Kidney (tissue), 14 donors: ENCODE measurements around the gene NFE2. TPM values are rescaled to one million over a fixed set of nuclear protein-coding genes. Genes with fewer than 3 reads are reported as not detected.

Source experiments
- DNase-seq, 5 donors: peaks; one replicate each; pipeline ENCODE4 v3.0.0-alpha.2; 2013 to 2020
- FAIRE-seq: peaks from 2 replicates; lab custom pipeline; 2012; peaks lifted over from hg19 to GRCh38; lab: Jason Lieb, UNC
- H3K27ac ChIP-seq, 2 donors: one replicate each; pipeline ENCODE4 v1.7.0; 2013; ENCODE audit warnings: low read depth in 2 of 2, low read length in 2 of 2, inconsistent platforms in 1 of 2
- H3K27me3 ChIP-seq: one replicate; pipeline ENCODE4 v1.7.1; 2013; ENCODE audit warnings: low read length, inconsistent platforms; ENCODE audit not compliant: control insufficient read depth, insufficient read depth
- H3K36me3 ChIP-seq, 3 donors: one replicate each; pipeline versions ENCODE4 v1.7.0 to v1.7.1; 2013; ENCODE audit warnings: low read length in 3 of 3, control low read depth in 1 of 3, inconsistent platforms in 1 of 3; ENCODE audit not compliant: insufficient read depth in 3 of 3, control insufficient read depth in 2 of 3
- H3K4me1 ChIP-seq, 3 donors: one replicate each; pipeline versions ENCODE4 v1.7.0 to v1.7.1; 2013; ENCODE audit warnings: low read length in 3 of 3, inconsistent platforms in 1 of 3, low read depth in 1 of 3; ENCODE audit not compliant: control insufficient read depth in 2 of 3, insufficient read depth in 2 of 3
- H3K4me3 ChIP-seq, 3 donors: one replicate each; pipeline versions ENCODE4 v1.7.0 to v1.8.1; 2013; ENCODE audit warnings: low read length in 3 of 3, control low read depth in 1 of 3, inconsistent platforms in 1 of 3
- H3K9ac ChIP-seq, 3 donors: one replicate each; pipeline versions ENCODE4 v1.7.0 to v1.7.1; 2013; ENCODE audit warnings: low read length in 3 of 3, control low read depth in 1 of 3, inconsistent platforms in 1 of 3
- H3K9me3 ChIP-seq, 3 donors: one replicate each; pipeline versions ENCODE4 v1.7.0 to v1.7.1; 2013; ENCODE audit warnings: low read length in 3 of 3, control low read depth in 1 of 3, inconsistent platforms in 1 of 3; ENCODE audit not compliant: control insufficient read depth in 2 of 3, insufficient read depth in 1 of 3
- intact Hi-C: fragments of 100-400 bp; cut with DNase I; formaldehyde crosslinking; loops from one replicate; pipeline ENCODE4 v1.11.1; 2022
- polyA plus RNA-seq: library from polyadenylated mRNA; stranded (reverse); fragments of 350-450 nt; fragmentation: Illumina TruSeq; extraction: RNeasy Lipid Tissue Mini Kit (QIAGEN cat#74804); gene quantifications from one replicate; pipeline ENCODE4 v1.2.3, GENCODE V29; 2014; ENCODE audit warnings: low read depth, low replicate concordance; ENCODE audit not compliant: insufficient read depth
- total RNA-seq: library from RNA; stranded (reverse); fragmentation: NEBNext Ultra II Directional; extraction: Animal tissue kit (Norgen Biotek cat#: 25700); gene quantifications from one replicate; pipeline ENCODE4 v1.2.1, GENCODE V29; 2021
- TF ChIP-seq, protein P1 (sequence below): IDR thresholded peaks from 3 replicates; pipeline ENCODE4 v1.5.1; 2012; ENCODE audit warnings: mild to moderate bottlenecking, moderate library complexity, borderline replicate concordance; ENCODE audit not compliant: insufficient read depth; ENCODE audit errors: extremely low read depth
- donor health status: control.
- donor health status: control.
- donor health status: control.
- donor health status: control.
- donor health status: control.
- donor health status: DM: yes; HTN: yes; CAD: no.
- donor health status: Normal renal cell carcinoma (clear cell type).

Gene NFE2
- total and polyA plus RNA-seq, 2 donors from 2014 or later = 1.6 TPM; not detected in 1

- H3K27ac ChIP-seq = no peak overlapping the region
- H3K36me3 ChIP-seq = no peaks in the 10 kb centered on the region
- FAIRE-seq (no peak), DNase-seq (no peak)
- no peaks in the 10 kb centered on the region for H3K9me3 ChIP-seq
- TF ChIP-seq, protein P1, sequence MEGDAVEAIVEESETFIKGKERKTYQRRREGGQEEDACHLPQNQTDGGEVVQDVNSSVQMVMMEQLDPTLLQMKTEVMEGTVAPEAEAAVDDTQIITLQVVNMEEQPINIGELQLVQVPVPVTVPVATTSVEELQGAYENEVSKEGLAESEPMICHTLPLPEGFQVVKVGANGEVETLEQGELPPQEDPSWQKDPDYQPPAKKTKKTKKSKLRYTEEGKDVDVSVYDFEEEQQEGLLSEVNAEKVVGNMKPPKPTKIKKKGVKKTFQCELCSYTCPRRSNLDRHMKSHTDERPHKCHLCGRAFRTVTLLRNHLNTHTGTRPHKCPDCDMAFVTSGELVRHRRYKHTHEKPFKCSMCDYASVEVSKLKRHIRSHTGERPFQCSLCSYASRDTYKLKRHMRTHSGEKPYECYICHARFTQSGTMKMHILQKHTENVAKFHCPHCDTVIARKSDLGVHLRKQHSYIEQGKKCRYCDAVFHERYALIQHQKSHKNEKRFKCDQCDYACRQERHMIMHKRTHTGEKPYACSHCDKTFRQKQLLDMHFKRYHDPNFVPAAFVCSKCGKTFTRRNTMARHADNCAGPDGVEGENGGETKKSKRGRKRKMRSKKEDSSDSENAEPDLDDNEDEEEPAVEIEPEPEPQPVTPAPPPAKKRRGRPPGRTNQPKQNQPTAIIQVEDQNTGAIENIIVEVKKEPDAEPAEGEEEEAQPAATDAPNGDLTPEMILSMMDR = no peak
- intact Hi-C loops = no loop called here
- peaks cover 0 to 12% (median 5%) of the 10 kb centered on the region in 3 donors for H3K4me1 ChIP-seq
- H3K4me3 ChIP-seq = peak overlapping the region in 1 of 3 donors; percentile 47
- peak overlapping the region in 1 of 3 donors; percentile 46 for H3K9ac ChIP-seq
- no peaks in the 10 kb centered on the region for H3K27me3 ChIP-seq
Observed at GRCh38 chr12:54300225-54300731, 537 bp downstream of the NFE2 start.

GRCh38 chr12:54299515-54300224 is 1.1 kb downstream of the NFE2 start:
- H3K27ac ChIP-seq = no peak overlapping the region

GRCh38 chr12:54298904-54299303 is 1.9 kb downstream of the NFE2 start:
- no peak for FAIRE-seq
- no peak overlapping the region for H3K9ac ChIP-seq
- H3K9me3 ChIP-seq = no peaks in the 10 kb centered on the region
- H3K27ac ChIP-seq = no peak overlapping the region
- DNase-seq = no peak
- no peaks in the 10 kb centered on the region for H3K27me3 ChIP-seq
- H3K4me3 ChIP-seq = no peak overlapping the region
- TF ChIP-seq, protein P1 = no peak
- intact Hi-C loops = loop anchor here (10.0 kb wide), 1 partner anchor 56 kb away; no protein-coding TSS in a partner anchor
- peaks cover 0 to 10% (median 5%) of the 10 kb centered on the region in 3 donors for H3K4me1 ChIP-seq
- H3K36me3 ChIP-seq = no peaks in the 10 kb centered on the region

More at GRCh38 chr12:54299515-54300224, 1.1 kb downstream of the NFE2 start:
- DNase-seq (no peak), FAIRE-seq (no peak)
- Histone ChIP-seq H3K4me3 (no peak overlapping the region), H3K9ac (no peak overlapping the region), H3K9me3 (no peaks in the 10 kb centered on the region), H3K27me3 (no peaks in the 10 kb centered on the region), H3K36me3 (no peaks in the 10 kb centered on the region), H3K4me1 (peaks cover 0 to 12% (median 5%) of the 10 kb centered on the region in 3 donors)
- intact Hi-C loops = loop anchor here (10.0 kb wide), 1 partner anchor 55 kb away; no protein-coding TSS in a partner anchor
- TF ChIP-seq, protein P1 = no peak
